Transverse colon (tissue), 4 donors: ENCODE measurements around the gene TMEM117. TPM values are rescaled to one million over a fixed set of nuclear protein-coding genes. Genes with fewer than 3 reads are reported as not detected.

Source experiments
- DNase-seq: peaks from one replicate; pipeline ENCODE4 v3.0.0-alpha.2; 2019
- H3K27ac ChIP-seq, 4 donors: fragments of 200-600 bp; sonication (generic); 2 replicates each; pipeline ENCODE4 v1.5.1; 2016 to 2018; ENCODE audit warnings: inconsistent platforms in 4 of 4
- H3K27me3 ChIP-seq: fragments of 200-600 bp; sonication (generic); 2 replicates; pipeline ENCODE4 v1.5.1; 2017; ENCODE audit warnings: inconsistent platforms
- H3K36me3 ChIP-seq, 4 donors: fragments of 200-600 bp; sonication (generic); 2 replicates each; pipeline ENCODE4 v1.5.1; 2017 to 2019; ENCODE audit warnings: inconsistent platforms in 4 of 4
- H3K4me1 ChIP-seq, 4 donors: fragments of 200-600 bp; sonication (generic); 2 replicates each; pipeline ENCODE4 v1.5.1; 2017 to 2020; ENCODE audit warnings: inconsistent platforms in 4 of 4
- H3K4me3 ChIP-seq, 4 donors: fragments of 200-600 bp; sonication (generic); 1 replicate in 1 of 4; 2 replicates in 3 of 4; pipeline versions ENCODE4 v1.5.1 to v1.6.1; 2017 to 2019; ENCODE audit warnings: inconsistent platforms in 4 of 4
- H3K9me3 ChIP-seq, 2 donors: fragments of 200-600 bp; sonication (generic); 2 replicates each; pipeline ENCODE4 v1.5.1; 2017 to 2019; ENCODE audit warnings: inconsistent platforms in 2 of 2
- EP300 ChIP-seq: sonication (generic); formaldehyde crosslinking; IDR thresholded peaks from one replicate; pipeline ENCODE4 v1.6.1; 2017; ENCODE audit warnings: antibody characterized with exemption, low read depth
- POLR2A ChIP-seq: fragments of 450-650 bp; IDR thresholded peaks from one replicate; pipeline ENCODE4 v1.6.1; 2016; ENCODE audit warnings: antibody characterized with exemption, mild to moderate bottlenecking, moderate library complexity
- POLR2AphosphoS5 ChIP-seq, 3 donors: sonication (generic); formaldehyde crosslinking; IDR thresholded peaks; one replicate each; pipeline ENCODE4 v1.6.1; 2016; ENCODE audit warnings: antibody characterized with exemption in 3 of 3
- WGBS, 2 donors: methylation state at CpG; one replicate each; pipeline ENCODE4 v1.1.5; 2018; ENCODE audit warnings: low coverage in 1 of 2; 5-methylcytosine and 5-hydroxymethylcytosine counted together
- in situ Hi-C, 4 donors: fragments of 200-750 bp; cut with MboI; loops; one replicate each; pipeline versions ENCODE4 v1.15.0 to v1.15.1; 2017; ENCODE audit warnings: low sequenced_read_pairs in 3 of 4, low pct_ligation_motif_present in 1 of 4, low pct_unique_long_range_greater_than_20kb in 1 of 4
- intact Hi-C: fragments of 100-400 bp; cut with DNase I; formaldehyde crosslinking; loops from one replicate; pipeline ENCODE4 v1.15.1; 2023; ENCODE audit warnings: low total_unique reads
- total RNA-seq, 4 donors: library from RNA; depleted of rRNA; stranded (reverse); fragments of >200 nt; gene quantifications; one replicate each; pipeline ENCODE4 v1.1.0, GENCODE V29; 2016
- TF ChIP-seq, protein P1 (sequence below), 5 experiments: fragments of 200-600 bp in 3 of 5; fragments of 450-650 bp in 2 of 5; sonication (generic) in 3 of 5; IDR thresholded peaks; 1 replicate in 2 of 5; 2 replicates in 3 of 5; pipeline ENCODE4 v1.5.1; 2016 to 2017; ENCODE audit warnings: antibody characterized with exemption in 5 of 5, inconsistent platforms in 3 of 5, mild to moderate bottlenecking in 2 of 5, moderate library complexity in 1 of 5

TMEM117 gene
- total RNA-seq, 4 donors from 2014 or later = 0.40 to 92.8 (median 25.6) TPM

DNA sequence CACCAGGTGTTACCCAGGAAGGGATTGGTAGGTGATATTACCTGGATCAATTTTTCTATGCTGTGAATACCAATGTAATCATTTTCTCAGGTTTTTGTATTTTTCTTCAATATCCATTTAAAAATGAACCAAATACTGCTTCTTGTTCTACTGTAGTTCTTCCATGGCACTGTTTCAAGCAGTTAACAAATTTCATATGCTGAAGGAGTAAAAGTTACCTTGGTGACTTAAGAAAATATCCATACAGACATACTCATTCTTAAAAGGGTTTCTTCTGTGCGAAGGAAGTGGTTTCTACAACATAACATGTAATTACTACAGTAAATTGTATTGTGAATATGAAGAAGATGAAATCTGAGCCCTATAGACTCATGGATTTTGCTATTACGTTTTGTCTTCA, 222.5 kb downstream of the TMEM117 start:
- Histone ChIP-seq H3K27me3 (no peaks in the 10 kb centered on the region), H3K4me1 (no peaks in the 10 kb centered on the region), H3K9me3 (no peaks in the 10 kb centered on the region), H3K27ac (no peak overlapping the region), H3K36me3 (no peaks in the 10 kb centered on the region), H3K4me3 (no peak overlapping the region)
- in situ Hi-C loops = no loop called here
- no peak for DNase-seq
- intact Hi-C loops = no loop called here
- 87 to 90% methylated on average over 2 of the region's 2 CpGs for WGBS, 2 donors
- TF ChIP-seq EP300 (no peak), POLR2A (no peak), POLR2AphosphoS5 (IDR thresholded peaks at IDR 0.05) (no peak)
- TF ChIP-seq, protein P1, sequence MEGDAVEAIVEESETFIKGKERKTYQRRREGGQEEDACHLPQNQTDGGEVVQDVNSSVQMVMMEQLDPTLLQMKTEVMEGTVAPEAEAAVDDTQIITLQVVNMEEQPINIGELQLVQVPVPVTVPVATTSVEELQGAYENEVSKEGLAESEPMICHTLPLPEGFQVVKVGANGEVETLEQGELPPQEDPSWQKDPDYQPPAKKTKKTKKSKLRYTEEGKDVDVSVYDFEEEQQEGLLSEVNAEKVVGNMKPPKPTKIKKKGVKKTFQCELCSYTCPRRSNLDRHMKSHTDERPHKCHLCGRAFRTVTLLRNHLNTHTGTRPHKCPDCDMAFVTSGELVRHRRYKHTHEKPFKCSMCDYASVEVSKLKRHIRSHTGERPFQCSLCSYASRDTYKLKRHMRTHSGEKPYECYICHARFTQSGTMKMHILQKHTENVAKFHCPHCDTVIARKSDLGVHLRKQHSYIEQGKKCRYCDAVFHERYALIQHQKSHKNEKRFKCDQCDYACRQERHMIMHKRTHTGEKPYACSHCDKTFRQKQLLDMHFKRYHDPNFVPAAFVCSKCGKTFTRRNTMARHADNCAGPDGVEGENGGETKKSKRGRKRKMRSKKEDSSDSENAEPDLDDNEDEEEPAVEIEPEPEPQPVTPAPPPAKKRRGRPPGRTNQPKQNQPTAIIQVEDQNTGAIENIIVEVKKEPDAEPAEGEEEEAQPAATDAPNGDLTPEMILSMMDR (IDR thresholded peaks at IDR 0.05) = no peak

DNA sequence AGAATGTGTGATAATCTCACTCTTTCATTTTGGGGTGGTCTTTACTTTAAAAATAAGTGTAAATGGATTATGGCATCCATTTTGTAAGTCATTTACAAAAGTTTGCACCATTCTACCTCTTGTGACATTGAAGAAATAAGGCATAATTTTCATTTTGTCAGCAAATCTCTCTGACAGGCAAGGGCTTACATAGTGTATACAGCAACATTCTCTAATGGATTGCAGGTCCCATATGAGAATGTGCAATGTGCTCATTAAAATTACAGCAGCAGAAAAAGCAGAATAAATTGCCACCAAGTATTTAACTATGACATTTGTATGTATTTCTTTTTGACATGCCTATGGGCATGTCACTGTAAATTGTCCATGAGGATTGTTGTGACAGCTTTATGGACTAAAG, 223.6 kb downstream of the TMEM117 start:
- no peak for DNase-seq
- TF ChIP-seq POLR2A (no peak), POLR2AphosphoS5 (IDR thresholded peaks at IDR 0.05) (no peak), EP300 (no peak)
- TF ChIP-seq, protein P1 (IDR thresholded peaks at IDR 0.05) = no peak
- Histone ChIP-seq H3K4me1 (no peaks in the 10 kb centered on the region), H3K27ac (no peak overlapping the region), H3K4me3 (no peak overlapping the region), H3K9me3 (no peaks in the 10 kb centered on the region), H3K36me3 (no peaks in the 10 kb centered on the region), H3K27me3 (no peaks in the 10 kb centered on the region)
- intact Hi-C loops (no loop called here), in situ Hi-C loops (no loop called here)

DNA sequence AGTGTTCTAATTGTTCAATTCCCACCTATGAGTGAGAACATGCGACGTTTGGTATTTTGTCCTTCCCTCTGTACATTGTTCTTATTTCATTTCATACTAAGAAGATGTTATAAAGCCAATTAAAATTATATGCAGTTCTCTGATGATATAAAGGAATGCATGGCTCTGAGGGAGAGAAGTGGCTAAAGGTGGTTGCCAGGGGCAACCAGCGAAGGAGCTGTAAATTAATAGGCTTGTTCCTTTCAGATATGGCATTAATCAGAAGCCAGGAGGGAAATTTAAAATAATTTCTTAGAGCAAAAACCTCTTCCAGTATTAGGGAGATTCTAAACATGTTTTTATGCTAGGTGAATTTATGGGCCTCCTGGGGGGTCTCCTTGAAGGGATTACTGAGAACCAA, 227.8 kb downstream of the TMEM117 start:
- in situ Hi-C loops = no loop called here
- intact Hi-C loops = no loop called here
- H3K4me3 ChIP-seq = no peak overlapping the region
- H3K9me3 ChIP-seq = no peaks in the 10 kb centered on the region
- WGBS, 2 donors = 92 to 100% methylated on average over 3 of the region's 3 CpGs
- no peak overlapping the region for H3K27ac ChIP-seq
- no peaks in the 10 kb centered on the region for H3K27me3 ChIP-seq
- TF ChIP-seq, protein P1 (IDR thresholded peaks at IDR 0.05) = no peak
- TF ChIP-seq POLR2A (no peak), EP300 (no peak), POLR2AphosphoS5 (IDR thresholded peaks at IDR 0.05) (no peak)
- DNase-seq = no peak
- H3K36me3 ChIP-seq = no peaks in the 10 kb centered on the region
- H3K4me1 ChIP-seq = no peaks in the 10 kb centered on the region

DNA sequence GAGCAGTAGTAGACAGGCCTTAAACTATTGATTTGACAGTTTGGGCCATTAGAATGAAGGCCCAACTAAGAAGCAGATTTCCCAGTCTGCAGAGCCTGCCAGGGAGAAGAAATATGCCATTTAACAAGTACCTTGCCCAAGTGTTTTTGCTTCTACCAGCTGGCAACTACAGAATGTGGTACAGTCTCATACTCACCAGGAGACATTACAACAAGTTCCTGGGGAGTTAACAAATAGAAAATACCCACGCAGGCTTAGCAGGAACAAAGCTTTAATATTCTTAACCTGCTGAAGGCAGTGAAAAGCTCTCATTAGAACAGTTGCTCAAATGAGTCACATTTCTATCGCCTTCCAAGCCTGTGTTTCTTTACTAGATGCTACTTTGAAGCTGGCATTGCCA, 241.0 kb downstream of the TMEM117 start:
- TF ChIP-seq POLR2A (no peak), POLR2AphosphoS5 (IDR thresholded peaks at IDR 0.05) (no peak), EP300 (no peak)
- TF ChIP-seq, protein P1 (IDR thresholded peaks at IDR 0.05) = no peak
- no peaks in the 10 kb centered on the region for H3K27me3 ChIP-seq
- H3K36me3 ChIP-seq = no peaks in the 10 kb centered on the region
- DNase-seq = no peak
- no peak overlapping the region for H3K4me3 ChIP-seq
- H3K4me1 ChIP-seq = peaks cover 0 to 11% (median 0%) of the 10 kb centered on the region in 4 donors
- no peak overlapping the region for H3K27ac ChIP-seq
- in situ Hi-C loops = no loop called here
- intact Hi-C loops = no loop called here
- WGBS, 2 donors = 44 to 57% methylated on average over 2 of the region's 2 CpGs
- H3K9me3 ChIP-seq = no peaks in the 10 kb centered on the region
